HCT116 (cell line): ENCODE data around the gene MMP24.

ENCODE experiments used
- CTCF ChIP-seq, 3 experiments: fragments of 200-600 bp in 1 of 3; sonication (generic) in 1 of 3; IDR thresholded peaks in 2 of 3; conservative IDR thresholded peaks in 1 of 3; 2 replicates each; pipeline ENCODE4 v1.5.1; 2012 to 2017; ENCODE audit warnings: low read depth in 2 of 3, low read length in 2 of 3, antibody characterized with exemption in 1 of 3, borderline replicate concordance in 1 of 3, control low read depth in 1 of 3, mild to moderate bottlenecking in 1 of 3, mixed read lengths in 1 of 3, mixed run types in 1 of 3, moderate library complexity in 1 of 3; ENCODE audit not compliant: insufficient read depth in 1 of 3
- TCF7L2 ChIP-seq: IDR thresholded peaks from 2 replicates; pipeline ENCODE4 v1.7.0; 2011; ENCODE audit warnings: borderline replicate concordance, inconsistent platforms; ENCODE audit not compliant: insufficient read depth, insufficient read length; ENCODE audit errors: extremely low read depth
- YY1 ChIP-seq: IDR thresholded peaks from 2 replicates; pipeline ENCODE4 v1.6.1; 2011; ENCODE audit warnings: low read length, low read depth, moderate library complexity, mild to moderate bottlenecking; ENCODE audit not compliant: insufficient replicate concordance; ENCODE audit errors: extremely low read depth
- ZBTB33 ChIP-seq: IDR thresholded peaks from 2 replicates; pipeline ENCODE4 v1.6.1; 2011; ENCODE audit warnings: mild to moderate bottlenecking, low read length, moderate library complexity; ENCODE audit not compliant: insufficient replicate concordance; ENCODE audit errors: extremely low read depth

- TF ChIP-seq CTCF (IDR thresholded peaks at IDR 0.05 in 2 of 3, conservative IDR thresholded peaks at IDR 0.05 in 1 of 3; ENCODE audit: borderline replicate concordance in 1 of 3, insufficient read depth in 1 of 3, low read depth in 2 of 3, low read length in 2 of 3) (no peak), ZBTB33 (no peak), TCF7L2 (no peak), YY1 (no peak)
These were observed 44.8 kb upstream of the MMP24 start for GRCh38 chr20:35181731-35182130.
